Stomach (tissue), 4 donors: ENCODE data around the gene PPP1R15A.

Experiments
- CTCF ChIP-seq, 7 experiments: fragments of 450-650 bp in 4 of 7; fragments of 200-600 bp in 3 of 7; sonication (generic) in 3 of 7; IDR thresholded peaks; one replicate each; pipeline ENCODE4 v1.5.1; 2016 to 2019; ENCODE audit warnings: antibody characterized with exemption in 7 of 7, control low read depth in 2 of 7, mild to moderate bottlenecking in 1 of 7
- POLR2A ChIP-seq, 4 donors: fragments of 450-650 bp; IDR thresholded peaks; one replicate each; pipeline ENCODE4 v1.6.1; 2016; ENCODE audit warnings: antibody characterized with exemption in 4 of 4, control low read depth in 2 of 4, mild to moderate bottlenecking in 1 of 4, moderate library complexity in 1 of 4
- POLR2AphosphoS5 ChIP-seq, 3 donors: sonication (generic); formaldehyde crosslinking; IDR thresholded peaks; one replicate each; pipeline ENCODE4 v1.6.1; 2016; ENCODE audit warnings: antibody characterized with exemption in 3 of 3

- TF ChIP-seq CTCF (IDR thresholded peaks at IDR 0.05) (no peak), POLR2A (IDR thresholded peaks at IDR 0.05) (no peak), POLR2AphosphoS5 (IDR thresholded peaks at IDR 0.05) (no peak)
Observed at GRCh38 chr19:48906324-48906723, 34.1 kb downstream of the PPP1R15A start.
